Endodermal cell (in vitro differentiated cells): ENCODE data around the gene CTRB1. TPM values are rescaled to one million over a fixed set of nuclear protein-coding genes. Genes with fewer than 3 reads are reported as not detected.

ENCODE experiments used
- DNase-seq: peaks from one replicate; pipeline ENCODE4 v3.0.0-alpha.2; 2017
- H3K27ac ChIP-seq: 2 replicates; pipeline ENCODE4 v1.5.1; 2013; ENCODE audit warnings: mild to moderate bottlenecking, low read depth, low read length, moderate library complexity
- H3K27me3 ChIP-seq: 2 replicates; pipeline ENCODE4 v1.6.1; 2013; ENCODE audit warnings: mild to moderate bottlenecking, low read length, moderate library complexity; ENCODE audit not compliant: insufficient read depth, control insufficient read depth, poor library complexity, severe bottlenecking
- H3K36me3 ChIP-seq: 2 replicates; pipeline ENCODE4 v1.7.0; 2013; ENCODE audit warnings: mild to moderate bottlenecking, low read length, moderate library complexity; ENCODE audit not compliant: control insufficient read depth, insufficient read depth
- H3K4me1 ChIP-seq: one replicate; pipeline ENCODE4 v1.7.0; 2013; ENCODE audit warnings: low read length; ENCODE audit not compliant: control insufficient read depth, insufficient read depth
- H3K4me3 ChIP-seq: 2 replicates; pipeline ENCODE4 v1.5.1; 2013; ENCODE audit warnings: mild to moderate bottlenecking, low read length, moderate library complexity
- H3K9ac ChIP-seq: 2 replicates; pipeline ENCODE4 v1.6.1; 2013; ENCODE audit warnings: mild to moderate bottlenecking, low read length, moderate library complexity; ENCODE audit not compliant: poor library complexity, severe bottlenecking; ENCODE audit errors: extremely low read depth
- H3K9me3 ChIP-seq: 2 replicates; pipeline ENCODE4 v1.6.1; 2013; ENCODE audit warnings: mild to moderate bottlenecking, low read length, moderate library complexity; ENCODE audit not compliant: control insufficient read depth
- H3K27ac Mint-ChIP-seq: 2 replicates; pipeline ENCODE4 v1.8.0; 2020; ENCODE audit warnings: mixed read lengths
- H3K27me3 Mint-ChIP-seq: 2 replicates; pipeline ENCODE4 v1.8.0; 2021; ENCODE audit warnings: mild to moderate bottlenecking, mixed read lengths; ENCODE audit not compliant: insufficient read depth
- H3K36me3 Mint-ChIP-seq: 2 replicates; pipeline ENCODE4 v1.8.0; 2020; ENCODE audit warnings: low read depth, mixed read lengths
- H3K4me1 Mint-ChIP-seq: 2 replicates; pipeline ENCODE4 v1.8.0; 2020; ENCODE audit warnings: mixed read lengths
- H3K4me3 Mint-ChIP-seq: 2 replicates; pipeline ENCODE4 v1.8.0; 2020; ENCODE audit warnings: mild to moderate bottlenecking, moderate library complexity, mixed read lengths
- H3K9me3 Mint-ChIP-seq: 2 replicates; pipeline ENCODE4 v1.8.0; 2020; ENCODE audit warnings: mild to moderate bottlenecking, mixed read lengths
- WGBS, 2 experiments: methylation state at CpG; one replicate each; pipeline versions ENCODE4 v1.1.5 to v1.1.7; 2013; ENCODE audit warnings: missing lambda C conversion rate in 2 of 2, mixed read lengths in 1 of 2; ENCODE audit not compliant: insufficient coverage in 1 of 2, insufficient read length in 1 of 2; 5-methylcytosine and 5-hydroxymethylcytosine counted together
- total RNA-seq, 2 donors: library from RNA; stranded (reverse); fragmentation: NEBNext Ultra II Directional in 1 of 2; extraction: Animal tissue kit (Norgen Biotek cat#: 25700) in 1 of 2; gene quantifications; 2 replicates in 1 of 2; 3 replicates in 1 of 2; pipeline ENCODE4 v1.2.1, GENCODE V29; 2021
- TF ChIP-seq, protein P1 (sequence below): fragments of 200-600 bp; sonication (generic); conservative IDR thresholded peaks from 2 replicates; pipeline ENCODE4 v1.5.0; 2021; ENCODE audit warnings: antibody characterized with exemption, mild to moderate bottlenecking

The CTRB1 gene
- total RNA-seq, 2 donors from 2014 or later, result not detected

DNA sequence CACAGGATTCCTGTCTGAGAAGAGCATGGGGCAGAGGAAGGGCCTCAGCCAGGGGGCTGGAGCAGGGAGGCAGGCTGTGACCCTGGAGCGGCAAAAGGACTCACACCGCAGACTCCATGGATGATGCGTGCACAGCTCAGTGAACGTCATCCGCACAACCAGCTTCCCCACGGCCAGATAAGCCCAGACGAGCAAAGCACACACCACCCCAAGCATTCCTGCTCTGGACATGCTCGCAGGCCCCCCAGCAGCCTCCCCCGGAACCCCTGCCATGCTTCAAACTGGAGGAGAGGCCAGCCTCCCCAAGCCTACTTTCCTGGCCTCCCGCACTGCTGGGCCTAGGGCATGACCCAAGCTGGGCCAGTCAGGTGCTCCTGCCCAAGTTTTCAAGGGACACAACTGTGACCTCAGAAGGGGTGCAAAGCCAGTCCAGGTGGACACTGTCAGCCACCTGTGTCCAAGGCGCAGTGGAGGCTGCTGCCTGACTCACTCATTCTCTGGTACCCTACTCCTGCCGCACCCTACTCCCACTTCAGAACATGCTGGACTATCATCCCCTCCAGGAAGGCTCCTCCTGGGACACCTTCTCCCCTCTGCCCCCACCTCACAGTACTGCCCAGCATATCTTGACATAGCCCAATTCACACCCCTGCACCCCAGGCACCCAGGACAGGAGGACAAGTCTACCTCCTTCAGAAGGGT lies 27.9 kb downstream of the CTRB1 start:
- Mint-ChIP-seq H3K4me1 (peaks cover 25% of the 10 kb centered on the region), H3K9me3 (no peaks in the 10 kb centered on the region), H3K4me3 (no peak overlapping the region), H3K27ac (peak overlapping the region; percentile 89), H3K36me3 (peaks cover 18% of the 10 kb centered on the region), H3K27me3 (no peaks in the 10 kb centered on the region)
- no peaks in the 10 kb centered on the region for H3K27me3 ChIP-seq
- H3K4me3 ChIP-seq, result no peak overlapping the region
- H3K36me3 ChIP-seq, result no peaks in the 10 kb centered on the region
- DNase-seq, result no peak
- H3K27ac ChIP-seq, result peak overlapping the region; percentile 44
- no peaks in the 10 kb centered on the region for H3K9me3 ChIP-seq
- WGBS, 2 experiments, result 86 to 91% methylated on average over 7 to 12 of the region's 12 CpGs
- TF ChIP-seq, protein P1, sequence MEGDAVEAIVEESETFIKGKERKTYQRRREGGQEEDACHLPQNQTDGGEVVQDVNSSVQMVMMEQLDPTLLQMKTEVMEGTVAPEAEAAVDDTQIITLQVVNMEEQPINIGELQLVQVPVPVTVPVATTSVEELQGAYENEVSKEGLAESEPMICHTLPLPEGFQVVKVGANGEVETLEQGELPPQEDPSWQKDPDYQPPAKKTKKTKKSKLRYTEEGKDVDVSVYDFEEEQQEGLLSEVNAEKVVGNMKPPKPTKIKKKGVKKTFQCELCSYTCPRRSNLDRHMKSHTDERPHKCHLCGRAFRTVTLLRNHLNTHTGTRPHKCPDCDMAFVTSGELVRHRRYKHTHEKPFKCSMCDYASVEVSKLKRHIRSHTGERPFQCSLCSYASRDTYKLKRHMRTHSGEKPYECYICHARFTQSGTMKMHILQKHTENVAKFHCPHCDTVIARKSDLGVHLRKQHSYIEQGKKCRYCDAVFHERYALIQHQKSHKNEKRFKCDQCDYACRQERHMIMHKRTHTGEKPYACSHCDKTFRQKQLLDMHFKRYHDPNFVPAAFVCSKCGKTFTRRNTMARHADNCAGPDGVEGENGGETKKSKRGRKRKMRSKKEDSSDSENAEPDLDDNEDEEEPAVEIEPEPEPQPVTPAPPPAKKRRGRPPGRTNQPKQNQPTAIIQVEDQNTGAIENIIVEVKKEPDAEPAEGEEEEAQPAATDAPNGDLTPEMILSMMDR, result no peak
- H3K4me1 ChIP-seq, result peaks cover 7% of the 10 kb centered on the region
- H3K9ac ChIP-seq, result no peak overlapping the region

DNA sequence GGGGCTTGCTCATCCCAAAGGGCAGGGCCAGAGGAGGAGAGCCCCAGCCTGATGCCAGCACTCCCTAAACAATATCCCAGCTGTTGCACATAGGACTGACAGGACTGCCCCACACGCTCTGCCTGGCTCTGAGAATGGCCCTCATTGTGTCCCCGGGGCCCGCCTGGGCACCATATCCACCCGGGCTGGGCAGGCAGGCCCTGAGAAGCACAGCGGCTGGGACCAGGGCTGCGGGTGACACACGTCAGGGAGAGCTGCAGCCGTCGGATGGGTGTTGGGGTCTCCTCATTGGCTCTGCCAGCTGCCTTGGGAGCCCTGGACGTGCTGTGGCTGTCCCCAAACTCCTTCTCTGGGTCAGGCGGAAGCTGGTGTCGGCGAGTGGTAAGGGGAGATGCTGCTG lies 28.5 kb downstream of the CTRB1 start:
- Mint-ChIP-seq H3K27me3 (no peaks in the 10 kb centered on the region), H3K27ac (peak overlapping the region; percentile 89), H3K4me3 (no peak overlapping the region), H3K9me3 (no peaks in the 10 kb centered on the region), H3K36me3 (peaks cover 14% of the 10 kb centered on the region), H3K4me1 (peaks cover 25% of the 10 kb centered on the region)
- Histone ChIP-seq H3K27ac (no peak overlapping the region), H3K27me3 (no peaks in the 10 kb centered on the region), H3K9me3 (no peaks in the 10 kb centered on the region), H3K4me3 (no peak overlapping the region), H3K36me3 (no peaks in the 10 kb centered on the region), H3K9ac (no peak overlapping the region), H3K4me1 (peaks cover 12% of the 10 kb centered on the region)
- TF ChIP-seq, protein P1, result no peak
- 92 to 94% methylated on average over 8 to 13 of the region's 13 CpGs for WGBS, 2 experiments
- no peak for DNase-seq

DNA sequence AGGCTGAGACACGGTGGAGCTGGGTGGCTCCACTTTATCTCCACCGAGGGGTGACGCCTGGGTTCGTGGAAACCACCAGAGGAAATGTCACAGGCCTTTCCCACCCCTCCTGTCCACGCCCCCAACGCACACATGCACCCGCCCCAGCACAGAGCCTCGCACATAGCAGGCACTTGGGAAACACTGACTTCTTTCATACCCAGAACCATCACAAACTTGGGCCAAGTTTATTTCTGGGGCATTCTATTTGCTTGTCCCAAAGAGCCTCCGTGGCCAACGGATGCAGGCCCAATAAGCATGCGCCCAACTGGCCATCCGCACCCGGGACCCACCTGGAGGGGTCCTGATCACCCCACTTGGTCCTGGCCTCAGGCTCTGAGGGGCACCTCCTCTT lies 29.4 kb downstream of the CTRB1 start:
- Histone ChIP-seq H3K4me1 (peaks cover 20% of the 10 kb centered on the region), H3K9me3 (no peaks in the 10 kb centered on the region), H3K27me3 (no peaks in the 10 kb centered on the region), H3K4me3 (no peak overlapping the region), H3K27ac (no peak overlapping the region), H3K36me3 (no peaks in the 10 kb centered on the region), H3K9ac (no peak overlapping the region)
- Mint-ChIP-seq H3K27me3 (no peaks in the 10 kb centered on the region), H3K36me3 (peaks cover 6% of the 10 kb centered on the region), H3K4me3 (peak overlapping the region; percentile 8), H3K4me1 (peaks cover 26% of the 10 kb centered on the region), H3K9me3 (no peaks in the 10 kb centered on the region), H3K27ac (peak overlapping the region; percentile 75)
- 92 to 97% methylated on average over 10 to 13 of the region's 13 CpGs for WGBS, 2 experiments
- TF ChIP-seq, protein P1, result no peak
- no peak for DNase-seq
